Hepatocyte (in vitro differentiated cells): ENCODE results near the gene ANK2.

Experiments used
- EZH2 ChIP-seq: fragments of 200-600 bp; sonication (generic); IDR thresholded peaks from 2 replicates; pipeline ENCODE4 v1.6.1; 2016; ENCODE audit warnings: antibody characterized with exemption, mild to moderate bottlenecking, borderline replicate concordance
- EZH2phosphoT487 ChIP-seq: fragments of 200-600 bp; sonication (generic); IDR thresholded peaks from one replicate; pipeline ENCODE4 v1.6.1; 2018; ENCODE audit warnings: antibody characterized with exemption, mild to moderate bottlenecking, low read depth, moderate library complexity; ENCODE audit not compliant: unreplicated experiment, severe bottlenecking
- TF ChIP-seq, protein P1 (sequence below): fragments of 200-600 bp; sonication (generic); IDR thresholded peaks from 2 replicates; pipeline ENCODE4 v1.5.1; 2016; ENCODE audit warnings: antibody characterized with exemption, mild to moderate bottlenecking; ENCODE audit not compliant: poor library complexity

DNA sequence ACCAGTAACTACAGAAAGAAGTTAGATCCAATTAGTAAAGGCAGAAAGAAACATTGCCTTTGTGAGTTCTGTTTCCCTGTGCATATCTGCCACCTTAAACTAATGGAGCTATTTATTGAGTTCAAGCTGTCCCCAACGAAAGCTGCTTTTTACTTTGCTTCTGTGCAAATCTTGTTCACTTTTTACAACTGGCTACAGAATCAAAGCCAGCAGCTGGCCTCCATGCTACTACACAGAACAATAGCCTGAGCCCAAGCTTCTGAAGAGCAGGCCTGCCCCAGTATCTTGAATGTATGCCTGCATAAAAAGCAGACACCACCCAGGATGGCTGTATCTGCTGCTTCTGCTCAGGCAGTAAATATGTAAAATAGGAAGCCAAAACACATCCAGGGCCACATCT, 28.1 kb downstream of the ANK2 start:
- TF ChIP-seq EZH2 (no peak), EZH2phosphoT487 (no peak)
- TF ChIP-seq, protein P1, sequence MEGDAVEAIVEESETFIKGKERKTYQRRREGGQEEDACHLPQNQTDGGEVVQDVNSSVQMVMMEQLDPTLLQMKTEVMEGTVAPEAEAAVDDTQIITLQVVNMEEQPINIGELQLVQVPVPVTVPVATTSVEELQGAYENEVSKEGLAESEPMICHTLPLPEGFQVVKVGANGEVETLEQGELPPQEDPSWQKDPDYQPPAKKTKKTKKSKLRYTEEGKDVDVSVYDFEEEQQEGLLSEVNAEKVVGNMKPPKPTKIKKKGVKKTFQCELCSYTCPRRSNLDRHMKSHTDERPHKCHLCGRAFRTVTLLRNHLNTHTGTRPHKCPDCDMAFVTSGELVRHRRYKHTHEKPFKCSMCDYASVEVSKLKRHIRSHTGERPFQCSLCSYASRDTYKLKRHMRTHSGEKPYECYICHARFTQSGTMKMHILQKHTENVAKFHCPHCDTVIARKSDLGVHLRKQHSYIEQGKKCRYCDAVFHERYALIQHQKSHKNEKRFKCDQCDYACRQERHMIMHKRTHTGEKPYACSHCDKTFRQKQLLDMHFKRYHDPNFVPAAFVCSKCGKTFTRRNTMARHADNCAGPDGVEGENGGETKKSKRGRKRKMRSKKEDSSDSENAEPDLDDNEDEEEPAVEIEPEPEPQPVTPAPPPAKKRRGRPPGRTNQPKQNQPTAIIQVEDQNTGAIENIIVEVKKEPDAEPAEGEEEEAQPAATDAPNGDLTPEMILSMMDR: no peak
